ENCODE data around the gene PHF2.

- TF ChIP-seq CTCF (IDR thresholded peaks at IDR 0.05; ENCODE audit: low read length) = peak; percentile 88
- no peak for TF ChIP-seq EZH2 (optimal IDR thresholded peaks at IDR 0.05; ENCODE audit: low read depth, low read length)
Measured at GRCh38 chr9:93566408-93567270, 9.7 kb upstream of the PHF2 start.
